ENCODE results near the gene CD200R1.
A peak's percentile ranks its signal among the peaks of the same experiment; 100 is the strongest.

Gene CD200R1

GRCh38 chr3:112974894-112975293, at the start of gene CD200R1:
CD200R1 (minus strand) TSS chr3:112975103; CDS start chr3:112974857, 246 bp downstream.
- DNase-seq, result no peak

GRCh38 chr3:113021471-113021870, 46.6 kb upstream of the CD200R1 start:
- DNase-seq, result no peak

- peak; percentile 96 for DNase-seq
Measured at GRCh38 chr3:113019182-113020137, 44.6 kb upstream of the CD200R1 start.

- no peak for DNase-seq
Measured at GRCh38 chr3:113018536-113019181, 43.8 kb upstream of the CD200R1 start.

GRCh38 chr3:113013593-113013992, 38.7 kb upstream of the CD200R1 start:
- DNase-seq, result no peak

GRCh38 chr3:113008117-113008516, 33.2 kb upstream of the CD200R1 start:
- no peak for DNase-seq

GRCh38 chr3:113006359-113007056, 31.6 kb upstream of the CD200R1 start:
- DNase-seq, result no peak

GRCh38 chr3:113005611-113006010, 30.7 kb upstream of the CD200R1 start:
- no peak for DNase-seq

- DNase-seq, result no peak
Measured at GRCh38 chr3:113002679-113003078, 27.8 kb upstream of the CD200R1 start.

- DNase-seq, result no peak
Measured at GRCh38 chr3:113002037-113002436, 27.1 kb upstream of the CD200R1 start.

- no peak for DNase-seq
Measured at GRCh38 chr3:113000691-113001090, 25.8 kb upstream of the CD200R1 start.

- no peak for DNase-seq
Measured at GRCh38 chr3:112995800-112996199, 20.9 kb upstream of the CD200R1 start.

GRCh38 chr3:112990672-112991602, 16.0 kb upstream of the CD200R1 start, which contains the start of gene GTPBP8:
GTPBP8 (plus strand) TSS chr3:112990984; CDS start chr3:112991000, 16 bp downstream.
- DNase-seq, result peak; percentile 96

- DNase-seq, result no peak
Measured at GRCh38 chr3:112987710-112988334, 12.9 kb upstream of the CD200R1 start.

- DNase-seq, result no peak
Measured at GRCh38 chr3:112984485-112984884, 9.6 kb upstream of the CD200R1 start.

- no peak for DNase-seq
Measured at GRCh38 chr3:112982710-112983109, 7.8 kb upstream of the CD200R1 start.

GRCh38 chr3:112980080-112980479, 5.2 kb upstream of the CD200R1 start:
- no peak for DNase-seq

GRCh38 chr3:112979244-112979832, 4.4 kb upstream of the CD200R1 start:
- DNase-seq, result peak; percentile 82

GRCh38 chr3:112976953-112977352, 2.0 kb upstream of the CD200R1 start:
- DNase-seq, result no peak

- DNase-seq, result no peak
Measured at GRCh38 chr3:112976001-112976400, 1.1 kb upstream of the CD200R1 start.

GRCh38 chr3:112974178-112974517, 755 bp downstream of the CD200R1 start:
- DNase-seq, result no peak
